ENCODE results near the gene ALG14. TPM values are rescaled to one million over a fixed set of nuclear protein-coding genes. Genes with fewer than 3 reads are reported as not detected.
"Not testable (repeated sequence)": the region's sequence is repeated elsewhere in the genome, so short reads cannot be mapped to it uniquely, and the experiment has no call there.

The ALG14 gene
- total RNA-seq, 1 experiment from 2014 or later = 4.7 TPM

GRCh38 chr1:95022644-95022926 is 50.2 kb downstream of the ALG14 start:
- in situ Hi-C loops (cut with HindIII; ENCODE audit: low pct_unique_long_range_greater_than_20kb, low sequenced_read_pairs) = no loop called here

DNA sequence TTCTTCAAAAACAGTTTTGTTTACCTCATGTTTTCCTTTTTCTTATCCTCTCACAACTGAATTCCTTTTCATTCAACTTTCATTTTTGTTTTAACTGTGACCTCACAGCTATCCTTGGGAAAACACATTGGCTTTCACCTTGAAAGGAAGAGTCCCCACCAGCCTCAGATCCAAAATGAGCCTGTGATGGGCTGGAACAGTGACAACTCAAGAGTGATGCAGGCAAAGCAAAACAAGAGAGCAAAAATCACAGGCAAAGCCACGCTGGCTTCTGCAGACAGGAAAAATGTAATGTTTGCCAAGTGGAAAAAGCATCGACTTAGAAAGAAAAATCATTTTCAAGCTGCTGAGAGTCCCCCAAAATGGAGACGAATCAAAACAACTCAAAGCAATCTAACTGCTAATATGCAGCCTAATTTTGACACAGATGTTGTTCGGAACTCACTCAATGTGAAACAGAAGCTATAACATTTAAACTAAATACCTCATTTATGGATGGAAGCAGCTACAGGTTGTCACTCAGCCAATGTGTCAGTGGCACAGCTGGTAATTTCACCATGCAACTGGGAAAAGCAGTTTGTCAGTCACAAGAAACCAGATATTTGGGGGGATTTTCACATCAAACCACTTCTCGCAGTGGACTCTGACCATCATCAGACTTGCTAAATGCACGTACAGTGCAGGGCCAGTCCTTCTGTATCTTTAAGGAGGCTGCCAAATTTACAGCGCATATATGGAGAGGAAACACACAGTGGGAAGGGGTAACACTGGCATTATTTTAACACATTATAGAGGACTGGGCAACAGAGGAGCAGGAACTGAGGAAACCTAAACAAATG is 50.7 kb downstream of the ALG14 start:
- in situ Hi-C loops (cut with HindIII; ENCODE audit: low pct_unique_long_range_greater_than_20kb, low sequenced_read_pairs) = no loop called here

More at GRCh38 chr1:95022644-95022926, 50.2 kb downstream of the ALG14 start:
- no peak for DNase-seq (ENCODE audit: low read depth, low spot score)

DNA sequence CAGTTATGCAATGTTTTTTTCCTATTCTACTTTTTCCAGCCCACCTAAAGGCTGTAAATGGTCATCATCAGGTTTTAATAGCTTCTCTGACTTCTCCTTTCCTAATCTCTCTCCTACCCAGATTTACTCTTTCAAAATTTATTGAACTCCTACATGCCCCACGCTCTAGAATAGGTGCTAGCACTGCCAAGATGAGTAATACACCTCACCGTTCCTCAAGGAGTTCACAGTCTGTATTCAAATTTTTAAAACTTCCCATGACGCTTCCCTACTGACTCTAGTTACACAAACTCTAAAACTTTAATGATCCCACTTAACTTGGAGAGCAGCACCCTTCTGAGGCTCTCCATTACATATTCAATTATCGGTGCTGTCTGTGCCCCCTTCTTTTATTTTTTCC is 51.6 kb downstream of the ALG14 start:
- in situ Hi-C loops (cut with HindIII; ENCODE audit: low pct_unique_long_range_greater_than_20kb, low sequenced_read_pairs) = no loop called here
- DNase-seq (ENCODE audit: low read depth, low spot score) = no peak

More for the DNA sequence above, 50.7 kb downstream of the ALG14 start:
- no peak for DNase-seq (ENCODE audit: low read depth, low spot score)

DNA sequence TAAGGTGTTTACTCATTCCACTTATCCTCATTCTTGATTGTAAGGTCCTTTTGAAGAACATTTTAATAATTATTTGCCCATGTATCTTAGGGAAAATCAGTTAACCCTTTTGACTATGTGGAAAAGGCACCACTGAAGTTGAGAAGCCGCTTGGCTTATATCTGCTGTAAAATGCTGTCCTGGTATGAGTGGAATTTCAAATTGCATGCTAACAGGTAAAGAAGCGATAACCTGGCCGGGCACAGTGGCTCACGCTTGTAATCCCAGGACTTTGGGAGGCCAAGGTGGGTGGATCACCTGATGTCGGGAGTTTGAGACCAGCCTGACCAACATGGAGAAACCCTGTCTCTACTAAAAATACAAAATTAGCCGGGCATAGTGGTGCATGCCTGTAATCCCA is 53.3 kb downstream of the ALG14 start:
- in situ Hi-C loops (cut with HindIII; ENCODE audit: low pct_unique_long_range_greater_than_20kb, low sequenced_read_pairs); DNase-seq (ENCODE audit: low read depth, low spot score): not testable (repeated sequence)

- in situ Hi-C loops (cut with HindIII; ENCODE audit: low pct_unique_long_range_greater_than_20kb, low sequenced_read_pairs) = no loop called here
- DNase-seq (ENCODE audit: low read depth, low spot score) = no peak
These were observed 54.0 kb downstream of the ALG14 start for GRCh38 chr1:95018602-95019369.

DNA sequence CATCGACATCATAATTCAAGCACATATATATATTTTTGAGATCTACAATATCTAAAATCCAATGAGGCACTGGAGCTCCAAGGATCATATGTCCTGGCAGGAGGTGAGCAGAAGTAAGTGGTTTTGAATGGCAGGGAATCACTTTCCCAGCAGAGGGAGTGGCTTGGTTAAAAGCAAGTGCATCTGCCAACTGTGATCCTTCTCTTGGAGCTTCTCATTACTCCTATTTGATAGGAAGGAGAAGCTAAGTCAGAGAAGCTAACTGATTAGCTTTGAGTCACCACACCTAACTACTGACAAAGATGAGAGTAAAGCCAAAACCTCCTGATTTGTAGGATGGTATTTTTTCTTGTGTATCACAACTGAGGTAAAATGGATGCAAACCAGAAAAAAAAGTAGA is 55.0 kb downstream of the ALG14 start:
- no peak for DNase-seq (ENCODE audit: low read depth, low spot score)
- in situ Hi-C loops (cut with HindIII; ENCODE audit: low pct_unique_long_range_greater_than_20kb, low sequenced_read_pairs) = no loop called here

DNA sequence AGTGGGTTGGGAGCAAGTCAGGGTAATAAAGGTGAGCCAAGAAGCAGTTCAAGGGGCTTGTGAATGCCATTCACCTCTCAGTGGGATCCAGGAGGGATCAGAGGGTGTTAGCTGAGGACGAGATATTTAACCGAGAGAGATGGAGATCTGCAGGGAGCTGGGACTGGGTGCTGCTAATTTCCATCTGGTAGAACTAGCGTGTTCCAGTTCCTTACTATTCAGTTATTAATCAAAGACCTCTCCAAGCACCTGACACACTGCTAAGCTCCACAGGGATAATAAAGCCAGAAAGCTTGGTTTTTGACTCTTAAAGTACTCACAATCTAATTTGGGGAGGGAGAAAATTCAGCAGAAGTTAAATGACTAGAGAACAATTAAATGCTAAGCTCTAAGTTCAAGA is 57.7 kb downstream of the ALG14 start:
- in situ Hi-C loops (cut with HindIII; ENCODE audit: low pct_unique_long_range_greater_than_20kb, low sequenced_read_pairs) = no loop called here

GRCh38 chr1:95013950-95014574 is 58.7 kb downstream of the ALG14 start:
- DNase-seq (ENCODE audit: low read depth, low spot score) = peak; percentile 85
- in situ Hi-C loops (cut with HindIII; ENCODE audit: low pct_unique_long_range_greater_than_20kb, low sequenced_read_pairs) = no loop called here

More for the DNA sequence above, 57.7 kb downstream of the ALG14 start:
- DNase-seq (ENCODE audit: low read depth, low spot score) = no peak

GRCh38 chr1:95012389-95012788 is 60.4 kb downstream of the ALG14 start:
- in situ Hi-C loops (cut with HindIII; ENCODE audit: low pct_unique_long_range_greater_than_20kb, low sequenced_read_pairs) = no loop called here
- DNase-seq (ENCODE audit: low read depth, low spot score) = no peak

DNA sequence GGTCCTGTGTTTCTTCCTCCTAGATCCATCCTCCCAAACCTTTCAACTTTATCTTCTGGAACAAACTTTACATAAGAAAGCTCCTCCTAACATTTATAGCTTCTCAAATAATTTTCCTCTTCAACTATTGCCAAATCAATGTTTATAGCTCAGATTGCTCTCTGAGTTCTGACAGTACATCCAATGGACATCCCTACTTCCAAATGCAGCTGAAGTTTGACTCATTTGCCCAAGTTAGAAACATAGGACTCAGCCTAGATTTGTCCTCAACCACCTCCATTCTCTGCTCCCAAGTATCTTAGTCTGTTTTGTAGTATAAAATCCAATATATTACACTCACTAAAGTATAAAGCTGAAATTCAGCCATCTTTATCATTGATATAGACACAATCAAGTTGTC is 62.6 kb downstream of the ALG14 start:
- in situ Hi-C loops (cut with HindIII; ENCODE audit: low pct_unique_long_range_greater_than_20kb, low sequenced_read_pairs) = no loop called here
- DNase-seq (ENCODE audit: low read depth, low spot score) = no peak

- in situ Hi-C loops (cut with HindIII; ENCODE audit: low pct_unique_long_range_greater_than_20kb, low sequenced_read_pairs) = no loop called here
- DNase-seq (ENCODE audit: low read depth, low spot score) = no peak
These were observed 65.1 kb downstream of the ALG14 start for GRCh38 chr1:95007687-95008086.

DNA sequence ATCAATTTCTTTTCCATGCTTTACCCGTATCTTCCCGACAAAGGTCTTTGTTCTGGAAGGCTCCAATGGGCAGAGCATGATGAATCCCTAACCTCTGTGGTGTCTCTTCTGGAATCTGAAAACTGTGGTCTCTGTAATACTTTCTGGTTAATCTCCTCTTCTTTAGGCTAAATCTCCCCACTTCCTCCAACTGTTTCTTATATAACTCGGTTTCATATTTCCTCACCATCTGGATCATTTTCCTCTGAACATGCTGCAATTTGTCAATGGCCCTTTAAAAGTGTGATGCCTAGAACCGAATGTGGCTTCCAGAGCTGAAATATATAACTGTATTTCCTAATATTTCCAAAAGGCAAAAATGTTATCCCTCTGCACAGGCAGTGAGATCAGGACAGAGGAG is 66.1 kb downstream of the ALG14 start:
- DNase-seq (ENCODE audit: low read depth, low spot score) = no peak
- in situ Hi-C loops (cut with HindIII; ENCODE audit: low pct_unique_long_range_greater_than_20kb, low sequenced_read_pairs) = no loop called here

DNA sequence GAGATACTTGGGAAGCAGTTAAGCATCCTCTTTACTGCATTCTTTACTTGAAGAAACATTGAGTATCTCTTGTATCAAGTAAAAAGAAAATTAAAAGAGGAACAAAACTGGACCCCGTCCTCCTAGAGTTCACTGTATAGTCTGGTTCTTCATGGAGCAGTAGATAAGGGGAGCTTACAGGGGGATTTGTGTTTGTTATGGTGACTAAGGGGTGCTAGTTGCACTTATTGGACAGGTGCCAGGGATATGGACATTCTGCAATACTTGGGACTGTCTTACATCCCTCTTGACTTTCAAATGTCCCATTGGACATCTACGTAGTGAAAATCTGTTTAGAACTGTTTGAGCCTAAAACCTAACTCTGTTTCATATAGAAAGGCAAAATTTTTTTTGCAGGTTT is 67.2 kb downstream of the ALG14 start:
- in situ Hi-C loops (cut with HindIII; ENCODE audit: low pct_unique_long_range_greater_than_20kb, low sequenced_read_pairs) = no loop called here
- no peak for DNase-seq (ENCODE audit: low read depth, low spot score)

GRCh38 chr1:95004013-95004412 is 68.7 kb downstream of the ALG14 start:
- in situ Hi-C loops (cut with HindIII; ENCODE audit: low pct_unique_long_range_greater_than_20kb, low sequenced_read_pairs) = no loop called here

DNA sequence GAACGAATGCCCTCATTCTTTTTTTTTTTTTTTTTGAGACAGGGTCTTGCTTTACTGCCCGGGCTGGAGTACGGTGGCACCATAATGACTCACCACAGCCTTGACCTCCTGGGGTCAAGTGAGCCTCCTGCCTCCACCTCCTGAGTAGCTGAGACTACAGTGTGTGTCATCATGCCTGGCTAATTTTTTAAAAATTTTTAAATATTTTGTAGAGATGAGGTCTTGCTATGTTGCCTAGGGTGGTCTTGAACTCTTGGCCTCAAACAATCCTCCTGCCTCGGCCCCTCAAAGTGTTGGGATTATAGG is 69.4 kb downstream of the ALG14 start:
- in situ Hi-C loops (cut with HindIII; ENCODE audit: low pct_unique_long_range_greater_than_20kb, low sequenced_read_pairs) = no loop called here

More at GRCh38 chr1:95004013-95004412, 68.7 kb downstream of the ALG14 start:
- DNase-seq (ENCODE audit: low read depth, low spot score) = no peak

GRCh38 chr1:95002540-95003432 is 70.0 kb downstream of the ALG14 start:
- in situ Hi-C loops (cut with HindIII; ENCODE audit: low pct_unique_long_range_greater_than_20kb, low sequenced_read_pairs) = no loop called here
- DNase-seq (ENCODE audit: low read depth, low spot score) = peak; percentile 41

More for the DNA sequence above, 69.4 kb downstream of the ALG14 start:
- DNase-seq (ENCODE audit: low read depth, low spot score) = no peak

- in situ Hi-C loops (cut with HindIII; ENCODE audit: low pct_unique_long_range_greater_than_20kb, low sequenced_read_pairs) = no loop called here
These were observed 70.6 kb downstream of the ALG14 start for GRCh38 chr1:95002164-95002539.

More at GRCh38 chr1:95002164-95002539, 70.6 kb downstream of the ALG14 start:
- no peak for DNase-seq (ENCODE audit: low read depth, low spot score)

Measured in SK-MEL-5 (cell line).